ENCODE results near the gene RIMBP2. TPM values are rescaled to one million over a fixed set of nuclear protein-coding genes. Genes with fewer than 3 reads are reported as not detected.

RIMBP2 gene
- total and polyA plus RNA-seq, 9 donors, result 1.1 to 16.2 (median 3.5) TPM

DNA sequence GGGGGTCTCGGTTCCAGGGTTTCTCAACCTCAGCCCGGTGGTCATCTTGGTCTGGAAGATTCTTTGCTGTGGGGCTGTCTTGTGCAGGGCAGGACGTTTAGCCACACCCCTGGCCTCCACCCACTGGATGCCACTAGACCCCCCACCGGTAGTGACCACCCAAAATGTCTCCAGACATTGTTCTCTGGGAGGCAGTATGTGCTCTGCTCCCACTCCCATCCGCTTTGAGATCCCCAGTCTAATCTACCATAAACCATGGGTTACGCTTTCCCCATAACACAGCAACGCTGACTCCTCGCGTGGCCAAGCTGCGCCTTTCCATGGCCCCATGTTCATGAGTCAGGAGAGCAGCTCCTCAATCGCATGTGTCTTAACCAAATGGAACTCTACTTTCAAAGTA is 155.8 kb downstream of the RIMBP2 start:
- TF ChIP-seq, protein P1, sequence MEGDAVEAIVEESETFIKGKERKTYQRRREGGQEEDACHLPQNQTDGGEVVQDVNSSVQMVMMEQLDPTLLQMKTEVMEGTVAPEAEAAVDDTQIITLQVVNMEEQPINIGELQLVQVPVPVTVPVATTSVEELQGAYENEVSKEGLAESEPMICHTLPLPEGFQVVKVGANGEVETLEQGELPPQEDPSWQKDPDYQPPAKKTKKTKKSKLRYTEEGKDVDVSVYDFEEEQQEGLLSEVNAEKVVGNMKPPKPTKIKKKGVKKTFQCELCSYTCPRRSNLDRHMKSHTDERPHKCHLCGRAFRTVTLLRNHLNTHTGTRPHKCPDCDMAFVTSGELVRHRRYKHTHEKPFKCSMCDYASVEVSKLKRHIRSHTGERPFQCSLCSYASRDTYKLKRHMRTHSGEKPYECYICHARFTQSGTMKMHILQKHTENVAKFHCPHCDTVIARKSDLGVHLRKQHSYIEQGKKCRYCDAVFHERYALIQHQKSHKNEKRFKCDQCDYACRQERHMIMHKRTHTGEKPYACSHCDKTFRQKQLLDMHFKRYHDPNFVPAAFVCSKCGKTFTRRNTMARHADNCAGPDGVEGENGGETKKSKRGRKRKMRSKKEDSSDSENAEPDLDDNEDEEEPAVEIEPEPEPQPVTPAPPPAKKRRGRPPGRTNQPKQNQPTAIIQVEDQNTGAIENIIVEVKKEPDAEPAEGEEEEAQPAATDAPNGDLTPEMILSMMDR (IDR thresholded peaks at IDR 0.05), result no peak
- TF ChIP-seq EP300 (IDR thresholded peaks at IDR 0.05) (no peak), POLR2A (IDR thresholded peaks at IDR 0.05) (no peak)
- no peak overlapping the region for H3K4me3 ChIP-seq
- WGBS, 3 donors, result 87 to 91% (median 90%) methylated on average over 11 of the region's 11 CpGs
- H3K36me3 ChIP-seq, result no peaks in the 10 kb centered on the region
- H3K27ac ChIP-seq, result no peak overlapping the region
- H3K9me3 ChIP-seq, result no peaks in the 10 kb centered on the region
- DNase-seq, result no peak
- intact Hi-C loops (cut with DNase I), result no loop called here
- no peaks in the 10 kb centered on the region for H3K4me1 ChIP-seq (ENCODE audit: insufficient read depth)
- H3K27me3 ChIP-seq, result no peaks in the 10 kb centered on the region

DNA sequence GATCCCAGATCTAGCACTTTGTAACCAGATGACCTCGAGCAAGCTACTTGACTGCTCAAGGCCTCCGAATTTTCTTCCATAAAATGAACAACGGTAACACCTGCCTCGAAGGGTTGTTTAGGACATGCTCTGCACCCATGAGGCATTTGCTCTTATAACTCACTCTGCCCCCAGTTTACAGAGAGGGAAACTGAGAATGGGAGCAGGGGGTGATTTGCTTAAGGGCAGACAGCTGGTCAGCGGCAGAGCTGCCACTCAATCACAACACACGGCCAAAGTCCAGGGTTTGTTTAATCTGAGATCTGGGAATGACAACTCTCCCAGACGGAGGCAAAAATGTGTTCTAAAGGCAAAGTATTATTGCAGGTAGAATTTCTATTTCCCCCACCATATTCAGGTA is 156.3 kb downstream of the RIMBP2 start:
- intact Hi-C loops (cut with DNase I), result no loop called here
- 81 to 88% (median 86%) methylated on average over 7 of the region's 7 CpGs for WGBS, 3 donors
- no peaks in the 10 kb centered on the region for H3K4me1 ChIP-seq (ENCODE audit: insufficient read depth)

DNA sequence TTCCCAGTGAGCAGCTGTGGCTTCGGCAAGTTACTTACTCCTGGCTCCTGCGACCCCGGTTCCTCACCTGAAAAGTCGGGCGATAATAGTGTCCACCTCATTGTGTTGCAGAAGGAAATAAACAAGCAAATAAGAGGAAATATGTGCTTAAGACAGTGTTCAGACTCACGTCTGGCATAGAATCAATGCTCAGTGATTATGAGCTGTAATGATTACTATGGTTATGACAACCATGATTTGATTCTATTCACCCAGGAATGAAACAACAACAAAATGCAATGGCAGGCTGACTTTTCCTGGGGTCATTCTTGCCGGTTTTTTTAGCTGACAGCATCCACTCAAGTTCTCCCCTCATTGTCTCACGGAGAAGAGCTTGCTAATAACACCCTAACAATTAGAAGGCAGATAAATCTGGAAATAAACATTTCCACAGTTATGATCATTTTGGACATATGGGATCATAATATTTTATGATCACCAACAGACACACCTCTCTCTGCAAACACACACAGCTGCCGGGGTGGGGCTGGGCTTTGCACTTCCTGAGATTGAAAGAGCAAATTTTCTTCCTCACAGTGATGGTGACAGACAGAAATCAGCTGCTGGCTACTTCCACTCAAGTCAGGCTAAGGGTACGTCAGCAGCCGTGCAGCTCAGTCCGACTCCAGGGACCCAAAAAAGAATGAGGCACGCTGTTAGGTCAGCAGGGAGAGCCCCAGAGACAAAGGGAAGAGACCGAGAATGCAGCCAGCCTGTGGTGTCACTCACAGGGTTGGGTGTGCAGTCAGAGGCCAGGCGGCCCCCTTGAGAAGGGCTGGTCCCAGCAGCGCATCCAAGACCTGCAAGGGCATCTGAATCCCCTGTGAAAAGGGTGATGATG is 158.0 kb downstream of the RIMBP2 start:
- no peaks in the 10 kb centered on the region for H3K27me3 ChIP-seq
- H3K36me3 ChIP-seq, result no peaks in the 10 kb centered on the region
- TF ChIP-seq, protein P1 (IDR thresholded peaks at IDR 0.05), result no peak
- TF ChIP-seq POLR2A (IDR thresholded peaks at IDR 0.05), result no peak
- TF ChIP-seq EP300 (IDR thresholded peaks at IDR 0.05), result no peak
- DNase-seq, result no peak
- H3K4me1 ChIP-seq (ENCODE audit: insufficient read depth), result no peaks in the 10 kb centered on the region
- no peak overlapping the region for H3K27ac ChIP-seq
- WGBS, 3 donors, result 66 to 73% (median 72%) methylated on average over 16 of the region's 16 CpGs
- H3K9me3 ChIP-seq, result no peaks in the 10 kb centered on the region
- intact Hi-C loops (cut with DNase I), result no loop called here
- no peak overlapping the region for H3K4me3 ChIP-seq

More for the DNA sequence above, 156.3 kb downstream of the RIMBP2 start:
- H3K27ac ChIP-seq, result no peak overlapping the region
- no peaks in the 10 kb centered on the region for H3K9me3 ChIP-seq
- no peak overlapping the region for H3K4me3 ChIP-seq
- H3K27me3 ChIP-seq, result no peaks in the 10 kb centered on the region
- no peaks in the 10 kb centered on the region for H3K36me3 ChIP-seq
- no peak for DNase-seq
- TF ChIP-seq, protein P1 (IDR thresholded peaks at IDR 0.05), result no peak

DNA sequence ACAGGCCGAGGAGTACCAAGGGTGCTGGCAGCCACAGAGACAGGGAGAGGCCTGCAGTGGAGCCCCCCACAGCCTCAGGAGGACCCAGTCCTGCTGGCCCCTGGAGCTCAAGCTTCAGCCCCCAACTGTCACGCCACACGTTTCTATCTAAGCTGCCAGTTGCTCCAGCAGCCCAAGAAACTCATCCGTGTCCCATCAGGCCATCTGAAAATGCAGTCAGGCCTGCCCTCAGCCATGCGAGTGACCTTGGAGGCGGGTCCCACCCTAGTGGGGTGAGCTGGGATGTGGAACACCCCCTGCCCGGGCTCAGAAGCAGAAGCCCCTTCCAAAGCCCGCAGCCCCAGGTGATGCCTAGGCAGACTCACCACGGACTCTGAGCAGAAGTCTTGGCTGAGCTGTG is 158.9 kb downstream of the RIMBP2 start:
- no peak overlapping the region for H3K4me3 ChIP-seq
- H3K27ac ChIP-seq, result no peak overlapping the region
- no peak for TF ChIP-seq POLR2A (IDR thresholded peaks at IDR 0.05)
- TF ChIP-seq EP300 (IDR thresholded peaks at IDR 0.05), result no peak
- TF ChIP-seq, protein P1 (IDR thresholded peaks at IDR 0.05), result no peak
- 79 to 87% (median 84%) methylated on average over 9 of the region's 9 CpGs for WGBS, 3 donors
- intact Hi-C loops (cut with DNase I), result no loop called here
- no peaks in the 10 kb centered on the region for H3K36me3 ChIP-seq
- DNase-seq, result no peak
- H3K27me3 ChIP-seq, result no peaks in the 10 kb centered on the region
- no peaks in the 10 kb centered on the region for H3K9me3 ChIP-seq
- H3K4me1 ChIP-seq (ENCODE audit: insufficient read depth), result no peaks in the 10 kb centered on the region
